ENCODE measurements around the gene TNPO2.
"Not testable (repeated sequence)": the region's sequence is repeated elsewhere in the genome, so short reads cannot be mapped to it uniquely, and the experiment has no call there.

Gene TNPO2

DNA sequence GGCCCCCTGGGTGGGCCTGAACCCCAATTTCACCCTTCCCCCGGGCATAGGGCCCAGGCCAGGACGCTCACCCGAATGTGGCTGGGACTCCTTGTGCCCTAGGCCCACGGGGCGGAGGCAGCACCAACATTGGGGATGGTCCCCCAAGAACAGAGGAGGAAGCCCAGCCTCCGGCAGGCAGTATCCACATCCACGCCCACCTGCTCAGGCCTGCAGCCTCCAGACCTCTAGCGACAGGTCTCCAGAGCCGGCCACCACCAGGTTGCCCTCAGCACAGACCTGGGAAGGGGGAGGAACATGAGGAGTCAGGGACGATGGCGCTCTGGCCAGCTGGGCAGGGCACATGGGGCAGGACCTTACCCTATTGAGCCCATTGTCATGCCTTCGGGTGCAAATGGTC lies 34.7 kb downstream of the TNPO2 start:
- no peaks in the 10 kb centered on the region for H3K27me3 Mint-ChIP-seq
- ATAC-seq (replicated peaks) (no peak), DNase-seq (no peak)
- H3K27ac Mint-ChIP-seq: no peak overlapping the region
- no peak overlapping the region for H3K4me3 Mint-ChIP-seq
- peaks cover 7 to 8% of the 10 kb centered on the region in 2 donors for H3K4me1 Mint-ChIP-seq
- peaks cover 20 to 39% of the 10 kb centered on the region in 2 donors for H3K36me3 Mint-ChIP-seq
- H3K9me3 Mint-ChIP-seq: no peaks in the 10 kb centered on the region

DNA sequence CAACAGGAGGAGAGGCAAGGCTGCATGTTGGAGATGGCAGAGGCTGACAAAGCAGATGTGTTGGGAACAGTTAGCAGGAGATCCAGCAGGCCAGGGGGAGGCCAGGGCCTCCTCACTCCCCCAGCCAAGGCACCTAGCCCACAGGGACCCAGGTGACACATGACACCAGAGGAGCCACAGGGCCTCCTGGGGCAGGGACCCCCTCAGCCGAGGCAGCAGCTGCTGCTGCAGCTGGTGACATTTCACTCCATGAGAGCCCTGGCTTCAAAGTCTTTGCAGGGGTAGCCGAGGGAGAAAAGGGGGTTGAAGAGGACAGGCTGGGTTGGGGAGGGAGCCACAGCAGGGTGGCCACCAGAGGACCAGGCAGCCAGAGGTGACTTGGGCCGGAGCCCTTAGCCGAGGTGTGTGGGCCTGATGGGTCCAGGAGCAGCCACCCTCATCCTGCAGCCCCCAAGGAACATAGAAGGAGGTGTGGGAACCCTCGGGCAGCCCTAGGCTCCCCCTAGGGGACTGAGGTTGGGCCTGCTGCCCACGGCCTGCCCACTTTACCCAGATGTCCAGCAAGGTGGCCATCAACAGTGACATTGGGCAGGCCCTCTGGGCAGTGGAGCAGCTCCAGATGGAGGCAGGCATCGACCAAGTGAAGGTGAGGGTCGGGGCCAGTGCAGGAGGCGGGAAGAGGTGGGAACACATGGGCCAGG lies 36.1 kb downstream of the TNPO2 start, which contains the start of gene GNG14:
Gene GNG14 (plus strand): TSS at position 503 of the 701 bp plus-strand sequence. CDS start 51 bp downstream, at position 554.
- Mint-ChIP-seq H3K27ac (no peak within 1 kb of the TSS), H3K36me3 (peaks cover 19 to 34% of the 10 kb centered on the region in 2 donors)
- ATAC-seq (replicated peaks): no peak

DNA sequence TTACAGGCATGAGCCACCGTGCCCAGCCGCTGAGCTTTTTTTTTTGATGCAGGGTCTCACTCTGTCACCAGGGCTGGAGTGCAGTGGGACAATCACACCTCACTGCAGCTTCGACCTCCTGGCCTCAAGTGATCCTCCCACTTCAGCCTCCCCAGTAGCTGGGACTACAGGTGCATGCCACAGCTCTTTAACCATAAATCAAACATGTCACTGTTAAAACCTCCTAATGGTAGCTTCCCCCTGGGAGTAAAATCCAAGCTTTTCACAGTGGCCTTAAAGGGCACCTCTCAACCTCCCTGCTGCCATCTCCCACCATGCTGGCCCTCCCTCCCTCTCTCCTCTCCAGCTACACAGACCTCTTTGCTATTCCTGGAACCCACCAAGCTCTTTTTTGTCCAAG lies 37.9 kb downstream of the TNPO2 start:
- DNase-seq (no peak), ATAC-seq (replicated peaks) (no peak)
- Mint-ChIP-seq H3K9me3 (no peaks in the 10 kb centered on the region), H3K27ac (no peak overlapping the region), H3K4me1 (peaks cover 13% of the 10 kb centered on the region in 2 donors), H3K27me3 (no peaks in the 10 kb centered on the region), H3K4me3 (no peak overlapping the region), H3K36me3 (peaks cover 19 to 32% of the 10 kb centered on the region in 2 donors)

More for the DNA sequence above, 36.1 kb downstream of the TNPO2 start, which contains the start of gene GNG14:
- no peaks in the 10 kb centered on the region for H3K9me3 Mint-ChIP-seq
- H3K4me3 Mint-ChIP-seq: no peak within 1 kb of the TSS
- peaks cover 7 to 9% of the 10 kb centered on the region in 2 donors for H3K4me1 Mint-ChIP-seq
- DNase-seq: no peak
- H3K27me3 Mint-ChIP-seq: no peaks in the 10 kb centered on the region

DNA sequence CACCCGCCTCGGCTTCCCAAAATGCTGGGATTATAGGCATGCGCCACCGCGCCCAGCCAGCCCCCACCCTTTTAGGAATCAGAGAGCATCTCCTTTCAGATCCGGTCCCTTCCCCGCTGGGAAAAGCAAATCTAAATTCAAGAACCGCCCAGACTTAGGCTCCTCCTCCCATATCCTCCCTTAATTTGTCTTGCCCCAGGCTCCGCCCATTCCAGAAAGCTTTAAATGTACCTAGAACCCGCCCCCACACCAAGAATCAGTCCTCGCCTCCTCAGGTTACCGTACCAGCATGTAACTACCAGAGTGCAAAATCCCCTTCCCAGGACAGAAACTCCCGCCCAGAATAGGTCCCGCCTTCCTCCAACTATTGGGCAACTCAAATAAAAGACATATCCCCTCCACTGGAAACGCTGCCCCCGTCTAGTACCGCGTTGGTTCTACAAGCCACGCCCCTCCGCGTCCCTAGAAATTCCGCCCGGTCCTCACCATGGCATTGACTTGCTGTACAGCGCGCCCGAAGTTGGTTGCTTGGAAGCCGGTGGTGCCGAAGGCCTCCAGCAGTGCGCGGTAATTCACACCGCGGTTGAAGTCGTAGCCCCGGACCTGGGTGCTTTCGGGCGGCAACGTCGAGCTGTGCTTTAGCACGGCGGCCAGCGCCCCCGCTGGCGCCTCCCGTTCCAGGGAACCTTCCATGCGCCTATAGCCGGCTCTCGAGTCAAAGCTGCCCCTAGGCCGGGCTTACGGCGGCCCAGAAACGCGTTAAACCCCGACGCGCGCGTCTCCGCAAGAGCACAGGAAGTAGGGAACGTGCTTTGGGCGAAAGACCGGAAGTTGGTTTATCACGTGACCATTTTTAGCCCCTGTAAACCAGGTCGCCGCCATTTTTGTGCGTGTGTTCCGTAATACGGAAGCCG lies 42.4 kb downstream of the TNPO2 start, which contains the start of gene DHPS:
Gene DHPS (minus strand): TSS at position 807 of the 914 bp plus-strand sequence. CDS start 114 bp downstream, at position 693.
- DNase-seq (peak; percentile 90), ATAC-seq (replicated peaks) (peak; percentile 86)
- Mint-ChIP-seq H3K9me3 (no peaks in the 10 kb centered on the region), H3K27ac (peak within 1 kb of the TSS; percentile 97), H3K4me1 (peaks cover 27 to 32% of the 10 kb centered on the region in 2 donors), H3K36me3 (peaks cover 24 to 31% of the 10 kb centered on the region in 2 donors), H3K4me3 (peak within 1 kb of the TSS; percentile 96 to 97), H3K27me3 (no peaks in the 10 kb centered on the region)

DNA sequence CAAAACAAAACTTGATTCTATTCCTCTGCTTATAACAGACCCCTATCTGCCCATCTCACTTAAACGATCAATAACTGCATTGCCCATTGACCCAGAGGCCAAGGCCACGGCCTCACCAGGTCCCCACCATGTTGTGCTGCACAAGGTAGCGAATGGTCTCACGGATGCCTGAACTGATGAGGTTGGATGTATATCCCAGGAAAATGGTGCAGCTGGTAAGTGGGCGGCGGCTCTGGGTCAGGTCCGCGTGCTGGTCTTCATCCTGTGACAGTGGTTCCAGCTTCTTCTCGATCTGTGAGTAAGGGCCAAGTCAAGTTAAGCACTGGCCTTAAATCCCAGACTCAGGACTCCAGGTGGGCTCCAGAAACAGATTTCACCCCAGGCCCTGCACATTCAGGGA lies 43.7 kb downstream of the TNPO2 start:
- no peak for ATAC-seq (replicated peaks)
- H3K4me3 Mint-ChIP-seq: peak overlapping the region; percentile 55 to 96

DNA sequence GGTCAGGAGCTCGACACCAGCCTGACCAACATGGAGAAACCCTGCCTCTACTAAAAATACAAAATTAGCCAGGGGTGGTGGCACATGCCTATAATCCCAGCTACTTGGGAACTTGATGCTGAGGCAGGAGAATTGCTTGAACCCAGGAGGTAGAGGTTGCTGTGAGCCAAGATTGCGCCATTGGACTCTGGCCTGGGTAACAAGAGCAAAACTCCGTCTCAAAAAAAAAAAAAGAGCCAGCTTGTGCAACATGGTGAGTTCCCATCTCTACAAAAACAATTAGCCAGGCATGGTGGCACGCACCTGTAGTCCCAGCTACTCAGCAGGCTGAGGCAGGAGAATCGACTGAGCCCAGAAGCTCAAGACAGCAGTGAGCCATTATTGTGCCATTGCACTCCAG lies 45.7 kb downstream of the TNPO2 start:
- H3K9me3 Mint-ChIP-seq; H3K4me3 Mint-ChIP-seq; DNase-seq; H3K27ac Mint-ChIP-seq; H3K27me3 Mint-ChIP-seq; ATAC-seq (replicated peaks): not testable (repeated sequence)
- Mint-ChIP-seq H3K4me1 (peaks cover 30 to 42% of the 10 kb centered on the region in 2 donors), H3K36me3 (peaks cover 40 to 53% of the 10 kb centered on the region in 2 donors)

More for the DNA sequence above, 43.7 kb downstream of the TNPO2 start:
- Mint-ChIP-seq H3K9me3 (no peaks in the 10 kb centered on the region), H3K4me1 (peaks cover 24 to 30% of the 10 kb centered on the region in 2 donors), H3K36me3 (peaks cover 28 to 40% of the 10 kb centered on the region in 2 donors), H3K27ac (peak overlapping the region; percentile 85), H3K27me3 (no peaks in the 10 kb centered on the region)
- DNase-seq: no peak

DNA sequence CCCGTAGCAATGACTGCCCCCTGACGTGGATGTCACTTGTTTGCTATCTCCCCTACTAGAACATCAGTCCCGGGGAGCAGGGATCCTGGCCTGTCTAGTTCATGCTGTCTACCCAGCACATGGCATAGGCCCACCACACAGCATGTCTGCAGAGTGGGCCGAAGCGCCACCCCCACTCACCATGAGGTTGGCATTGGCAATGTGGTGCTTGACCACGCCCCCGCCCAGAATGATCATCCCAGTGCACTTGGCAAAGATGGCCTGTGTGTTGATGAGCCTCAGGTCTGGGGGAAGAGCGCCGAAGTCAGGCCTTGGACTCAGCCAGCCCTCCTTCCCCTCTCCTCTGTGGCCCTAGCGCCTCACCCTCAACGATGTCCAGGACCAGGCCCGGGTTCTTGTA lies 46.8 kb downstream of the TNPO2 start:
- DNase-seq (no peak), ATAC-seq (replicated peaks) (no peak)
- peaks cover 33 to 50% of the 10 kb centered on the region in 2 donors for H3K4me1 Mint-ChIP-seq
- no peak overlapping the region for H3K4me3 Mint-ChIP-seq
- H3K27me3 Mint-ChIP-seq: no peaks in the 10 kb centered on the region
- peaks cover 49 to 59% of the 10 kb centered on the region in 2 donors for H3K36me3 Mint-ChIP-seq
- no peaks in the 10 kb centered on the region for H3K9me3 Mint-ChIP-seq
- H3K27ac Mint-ChIP-seq: peak overlapping the region; percentile 67

DNA sequence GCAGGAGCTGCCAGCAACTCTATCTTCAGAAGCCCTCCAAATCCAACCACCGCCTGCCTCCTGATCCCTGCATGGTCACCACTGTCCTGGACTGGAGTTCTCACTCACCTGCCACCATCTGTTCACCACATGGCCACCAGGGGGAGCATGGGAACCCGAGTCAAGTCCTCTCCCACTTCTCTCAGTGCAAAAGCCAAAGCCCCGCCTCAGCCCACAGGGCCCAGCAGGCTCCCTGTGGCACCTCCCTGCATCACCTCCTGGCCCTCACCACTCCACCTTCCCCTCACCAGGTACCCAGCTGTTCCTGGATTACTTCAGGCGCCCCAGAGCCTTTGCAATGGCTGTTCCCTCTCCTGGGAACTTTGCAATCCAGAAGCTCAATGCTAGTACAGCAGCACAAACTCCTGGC lies 47.3 kb downstream of the TNPO2 start:
- Mint-ChIP-seq H3K27me3 (no peaks in the 10 kb centered on the region), H3K27ac (peak overlapping the region; percentile 88), H3K36me3 (peaks cover 50 to 61% of the 10 kb centered on the region in 2 donors), H3K9me3 (no peaks in the 10 kb centered on the region), H3K4me1 (peaks cover 35 to 54% of the 10 kb centered on the region in 2 donors), H3K4me3 (peak overlapping the region in 1 of 2 donors; percentile 1)
- DNase-seq: peak; percentile 69
- peak; percentile 52 to 54 for ATAC-seq (replicated peaks)

DNA sequence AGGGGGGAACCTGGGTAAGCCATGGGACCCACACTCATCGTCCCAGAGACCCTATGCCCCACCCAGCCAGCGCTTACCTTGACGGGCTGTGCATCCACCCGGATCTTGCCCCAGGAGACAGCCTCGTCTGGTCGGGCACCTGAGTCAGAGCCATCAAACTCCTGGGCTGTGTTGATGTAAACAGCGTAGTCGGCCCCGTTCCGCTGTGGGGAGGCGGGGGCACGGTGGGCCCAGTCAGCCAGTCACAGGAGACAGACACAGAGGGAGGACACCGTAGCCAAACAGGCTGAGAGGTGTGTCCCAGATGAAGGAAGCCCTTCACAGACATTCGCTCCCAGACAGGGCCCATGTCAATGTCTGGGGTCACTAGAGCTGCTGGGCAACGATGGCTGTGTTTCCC lies 47.8 kb downstream of the TNPO2 start:
- Mint-ChIP-seq H3K36me3 (peaks cover 48 to 58% of the 10 kb centered on the region in 2 donors), H3K4me1 (peaks cover 33 to 51% of the 10 kb centered on the region in 2 donors), H3K9me3 (no peaks in the 10 kb centered on the region), H3K4me3 (no peak overlapping the region), H3K27me3 (no peaks in the 10 kb centered on the region), H3K27ac (peak overlapping the region; percentile 88)
- DNase-seq (no peak), ATAC-seq (replicated peaks) (no peak)

DNA sequence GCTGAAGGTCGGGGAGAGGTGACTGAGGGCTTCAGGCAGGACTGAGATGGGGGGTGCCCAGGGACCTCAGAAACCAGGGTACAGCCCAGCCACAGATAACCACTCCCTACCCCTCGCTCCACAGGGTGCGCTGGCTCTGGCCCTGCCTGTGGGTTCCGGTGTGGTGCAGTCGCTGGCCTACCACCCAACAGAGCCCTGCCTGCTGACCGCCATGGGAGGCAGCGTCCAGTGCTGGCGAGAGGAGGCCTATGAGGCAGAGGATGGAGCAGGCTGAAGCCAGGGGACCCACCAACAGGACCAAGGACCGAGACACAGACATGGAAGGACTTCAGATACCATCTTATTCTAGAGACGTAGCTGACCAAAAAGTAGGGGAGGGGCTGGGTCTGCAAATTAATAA lies 48.3 kb downstream of the TNPO2 start:
- H3K27me3 Mint-ChIP-seq: no peaks in the 10 kb centered on the region
- H3K4me1 Mint-ChIP-seq: peaks cover 35 to 54% of the 10 kb centered on the region in 2 donors
- ATAC-seq (replicated peaks): no peak
- peak overlapping the region; percentile 37 for H3K27ac Mint-ChIP-seq
- H3K9me3 Mint-ChIP-seq: no peaks in the 10 kb centered on the region
- H3K36me3 Mint-ChIP-seq: peaks cover 50 to 60% of the 10 kb centered on the region in 2 donors
- DNase-seq: no peak
- H3K4me3 Mint-ChIP-seq: peak overlapping the region in 1 of 2 donors; percentile 25

DNA sequence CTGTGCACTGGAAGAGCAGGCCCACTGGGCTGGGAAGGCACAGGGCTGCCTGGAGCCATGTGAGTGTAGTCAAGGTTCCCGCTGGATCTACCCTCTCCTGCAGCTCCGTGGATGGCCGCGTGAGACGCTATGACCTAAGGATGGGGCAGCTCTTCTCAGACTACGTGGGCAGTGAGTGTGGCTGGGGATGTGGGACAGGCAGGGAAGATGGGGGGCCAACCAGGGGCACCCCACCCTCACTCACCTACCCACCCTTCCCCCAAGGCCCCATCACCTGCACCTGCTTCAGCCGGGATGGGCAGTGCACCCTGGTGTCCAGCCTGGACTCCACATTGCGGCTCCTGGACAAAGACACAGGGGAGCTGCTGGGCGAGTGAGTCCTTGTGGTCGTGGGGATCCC lies 51.0 kb downstream of the TNPO2 start:
- ATAC-seq (replicated peaks) (no peak), DNase-seq (no peak)
- peaks cover 43 to 70% of the 10 kb centered on the region in 2 donors for H3K4me1 Mint-ChIP-seq
- H3K36me3 Mint-ChIP-seq: peaks cover 47 to 64% of the 10 kb centered on the region in 2 donors
- no peaks in the 10 kb centered on the region for H3K9me3 Mint-ChIP-seq
- H3K27me3 Mint-ChIP-seq: no peaks in the 10 kb centered on the region
- no peak overlapping the region for H3K4me3 Mint-ChIP-seq
- no peak overlapping the region for H3K27ac Mint-ChIP-seq

DNA sequence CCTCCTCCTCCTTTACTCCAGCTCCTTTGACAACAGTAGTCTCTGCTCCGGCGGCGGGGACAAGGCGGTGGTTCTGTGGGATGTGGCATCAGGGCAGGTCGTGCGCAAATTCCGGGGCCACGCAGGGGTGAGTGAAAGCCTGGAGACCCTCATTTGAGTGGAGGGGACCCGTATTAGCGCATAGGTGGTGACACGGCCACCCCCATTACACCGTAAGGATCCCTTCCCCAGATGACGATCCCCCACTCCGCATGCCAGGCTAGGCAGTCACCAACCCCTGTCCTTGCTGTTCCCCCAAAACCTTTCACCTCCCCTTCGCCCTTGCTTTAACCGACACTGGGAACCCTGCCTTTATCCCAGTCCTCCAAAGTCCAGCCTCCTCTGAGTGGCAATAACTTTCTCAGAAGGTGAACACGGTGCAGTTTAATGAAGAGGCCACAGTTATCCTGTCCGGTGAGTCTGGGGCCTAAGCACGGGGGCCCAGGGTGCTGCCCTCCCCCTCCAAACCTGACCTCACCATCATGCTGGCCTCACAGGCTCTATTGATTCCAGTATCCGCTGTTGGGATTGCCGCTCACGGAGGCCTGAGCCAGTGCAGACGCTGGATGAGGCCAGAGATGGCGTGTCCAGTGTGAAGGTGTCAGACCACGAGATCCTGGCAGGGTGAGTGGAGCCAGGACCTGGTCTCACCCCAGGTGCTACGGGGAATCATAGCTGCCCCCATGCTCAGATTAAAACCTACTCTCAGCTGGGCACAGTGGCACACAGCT lies 53.4 kb downstream of the TNPO2 start:
- peaks cover 37 to 60% of the 10 kb centered on the region in 2 donors for H3K36me3 Mint-ChIP-seq
- DNase-seq (no peak), ATAC-seq (replicated peaks) (no peak)
- H3K4me1 Mint-ChIP-seq: peaks cover 43 to 71% of the 10 kb centered on the region in 2 donors
- H3K27ac Mint-ChIP-seq: peak overlapping the region; percentile 100
- H3K9me3 Mint-ChIP-seq: no peaks in the 10 kb centered on the region
- peak overlapping the region; percentile 85 to 92 for H3K4me3 Mint-ChIP-seq
- no peaks in the 10 kb centered on the region for H3K27me3 Mint-ChIP-seq

DNA sequence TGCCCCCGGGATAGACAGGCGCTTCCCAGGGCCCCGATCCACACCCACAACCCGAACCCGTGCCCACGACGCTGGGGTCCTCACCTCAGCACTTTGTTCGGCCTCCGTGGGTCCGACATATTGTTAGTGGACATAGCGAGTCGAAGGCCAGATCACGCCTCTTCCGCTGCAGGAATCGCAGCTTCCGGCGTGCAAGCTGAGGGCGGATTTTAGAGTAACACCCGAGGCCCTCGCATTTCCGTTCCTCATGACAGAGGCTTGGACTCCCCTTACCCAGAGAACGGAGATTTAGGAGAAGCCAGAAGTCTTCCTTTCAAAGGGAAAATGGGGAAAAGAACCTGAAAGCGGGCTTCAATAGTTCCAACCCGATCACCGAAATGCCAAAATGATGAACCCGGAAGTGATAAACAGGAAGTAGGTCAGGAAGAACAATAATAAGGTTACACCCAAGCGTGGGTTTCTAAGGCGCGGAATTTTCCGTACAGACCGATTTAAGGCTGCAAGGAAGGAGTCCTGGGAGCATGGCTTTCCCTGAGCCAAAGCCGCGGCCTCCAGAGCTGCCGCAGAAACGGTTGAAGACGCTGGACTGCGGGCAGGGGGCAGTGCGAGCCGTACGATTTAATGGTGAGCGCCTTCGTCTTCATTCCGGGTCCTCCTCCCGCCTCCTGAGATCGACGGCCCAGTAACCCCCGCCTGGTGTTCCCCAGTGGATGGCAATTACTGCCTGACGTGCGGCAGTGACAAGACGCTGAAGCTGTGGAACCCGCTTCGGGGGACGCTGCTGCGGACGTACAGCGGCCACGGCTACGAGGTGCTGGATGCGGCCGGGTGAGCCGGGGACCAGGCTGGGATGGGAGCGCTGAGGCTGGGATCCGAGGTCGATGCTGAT lies 54.2 kb downstream of the TNPO2 start:
- DNase-seq (peak; percentile 65), ATAC-seq (replicated peaks) (peak; percentile 17 to 23)
- peak overlapping the region; percentile 100 for H3K27ac Mint-ChIP-seq
- no peaks in the 10 kb centered on the region for H3K27me3 Mint-ChIP-seq
- H3K36me3 Mint-ChIP-seq: peaks cover 39 to 60% of the 10 kb centered on the region in 2 donors
- H3K4me1 Mint-ChIP-seq: peaks cover 48 to 77% of the 10 kb centered on the region in 2 donors
- H3K9me3 Mint-ChIP-seq: no peaks in the 10 kb centered on the region
- peak overlapping the region; percentile 85 to 92 for H3K4me3 Mint-ChIP-seq
